Osteocyte (in vitro differentiated cells): ENCODE measurements around the gene PPDPF. TPM values are rescaled to one million over a fixed set of nuclear protein-coding genes. Genes with fewer than 3 reads are reported as not detected.
A peak's percentile ranks its signal among the peaks of the same experiment; 100 is the strongest.

Experiments used
- DNase-seq: peaks from one replicate; pipeline ENCODE4 v3.0.0; 2021; ENCODE audit warnings: mixed read lengths; ENCODE audit not compliant: unreplicated experiment; ENCODE audit errors: extremely low spot score
- H3K27ac Mint-ChIP-seq: one replicate; pipeline ENCODE4 v1.8.0; 2021; ENCODE audit warnings: mild to moderate bottlenecking, mixed read lengths; ENCODE audit not compliant: unreplicated experiment
- H3K27me3 Mint-ChIP-seq: one replicate; pipeline ENCODE4 v1.8.0; 2021; ENCODE audit warnings: mixed read lengths; ENCODE audit not compliant: unreplicated experiment
- H3K36me3 Mint-ChIP-seq: one replicate; pipeline ENCODE4 v1.8.0; 2021; ENCODE audit warnings: mixed read lengths; ENCODE audit not compliant: unreplicated experiment
- H3K4me1 Mint-ChIP-seq: one replicate; pipeline ENCODE4 v1.8.0; 2021; ENCODE audit warnings: mixed read lengths; ENCODE audit not compliant: unreplicated experiment
- H3K4me3 Mint-ChIP-seq: one replicate; pipeline ENCODE4 v1.8.0; 2021; ENCODE audit warnings: mild to moderate bottlenecking, moderate library complexity, mixed read lengths; ENCODE audit not compliant: unreplicated experiment
- H3K9me3 Mint-ChIP-seq: one replicate; pipeline ENCODE4 v1.8.0; 2021; ENCODE audit warnings: mixed read lengths; ENCODE audit not compliant: unreplicated experiment
- total RNA-seq: library from RNA; stranded (reverse); gene quantifications from 2 replicates; pipeline ENCODE4 v1.2.1, GENCODE V29; 2021
- TF ChIP-seq, protein P1 (sequence below): fragments of 200-600 bp; sonication (generic); IDR thresholded peaks from 2 replicates; pipeline ENCODE4 v1.5.0; 2021; ENCODE audit warnings: antibody characterized with exemption, mild to moderate bottlenecking, moderate library complexity

The PPDPF gene
- total RNA-seq, 1 donor from 2014 or later: 239 TPM

GRCh38 chr20:63495741-63496595 is 24.6 kb upstream of the PPDPF start:
- Mint-ChIP-seq H3K4me1 (peaks cover 2% of the 10 kb centered on the region), H3K27ac (no peak overlapping the region), H3K9me3 (no peaks in the 10 kb centered on the region), H3K36me3 (no peaks in the 10 kb centered on the region), H3K27me3 (no peaks in the 10 kb centered on the region), H3K4me3 (peak overlapping the region; percentile 60)
- DNase-seq: no peak
- TF ChIP-seq, protein P1, sequence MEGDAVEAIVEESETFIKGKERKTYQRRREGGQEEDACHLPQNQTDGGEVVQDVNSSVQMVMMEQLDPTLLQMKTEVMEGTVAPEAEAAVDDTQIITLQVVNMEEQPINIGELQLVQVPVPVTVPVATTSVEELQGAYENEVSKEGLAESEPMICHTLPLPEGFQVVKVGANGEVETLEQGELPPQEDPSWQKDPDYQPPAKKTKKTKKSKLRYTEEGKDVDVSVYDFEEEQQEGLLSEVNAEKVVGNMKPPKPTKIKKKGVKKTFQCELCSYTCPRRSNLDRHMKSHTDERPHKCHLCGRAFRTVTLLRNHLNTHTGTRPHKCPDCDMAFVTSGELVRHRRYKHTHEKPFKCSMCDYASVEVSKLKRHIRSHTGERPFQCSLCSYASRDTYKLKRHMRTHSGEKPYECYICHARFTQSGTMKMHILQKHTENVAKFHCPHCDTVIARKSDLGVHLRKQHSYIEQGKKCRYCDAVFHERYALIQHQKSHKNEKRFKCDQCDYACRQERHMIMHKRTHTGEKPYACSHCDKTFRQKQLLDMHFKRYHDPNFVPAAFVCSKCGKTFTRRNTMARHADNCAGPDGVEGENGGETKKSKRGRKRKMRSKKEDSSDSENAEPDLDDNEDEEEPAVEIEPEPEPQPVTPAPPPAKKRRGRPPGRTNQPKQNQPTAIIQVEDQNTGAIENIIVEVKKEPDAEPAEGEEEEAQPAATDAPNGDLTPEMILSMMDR: peak; percentile 97

DNA sequence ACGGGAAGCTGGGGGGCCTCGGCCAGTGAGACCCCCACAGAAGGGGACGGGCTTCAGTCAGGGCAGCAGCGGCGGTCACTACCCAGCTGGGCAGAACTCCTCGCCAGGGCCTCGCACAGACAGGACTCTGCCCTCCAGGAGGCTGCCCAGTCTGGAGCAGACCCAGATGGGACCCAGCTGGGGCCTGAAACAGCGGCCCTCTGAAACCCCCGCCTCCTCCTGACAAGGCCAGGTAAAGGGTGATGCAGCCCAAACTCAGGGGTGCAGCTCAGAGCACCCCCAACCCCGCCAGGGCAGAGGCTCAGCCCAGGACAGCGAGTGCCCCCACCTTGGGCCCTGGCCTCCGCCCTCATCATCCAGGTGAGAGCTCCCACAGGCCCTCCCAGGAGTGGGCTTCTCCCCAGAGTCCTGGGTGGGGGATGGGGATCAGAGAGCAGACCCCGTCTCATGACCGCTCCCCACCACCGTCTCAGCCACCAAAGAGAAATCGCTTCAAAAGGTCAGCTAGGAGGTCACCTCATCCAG is 23.9 kb upstream of the PPDPF start:
- no peak overlapping the region for H3K4me3 Mint-ChIP-seq
- peaks cover 2% of the 10 kb centered on the region for H3K27me3 Mint-ChIP-seq
- H3K36me3 Mint-ChIP-seq: no peaks in the 10 kb centered on the region
- DNase-seq: no peak
- no peaks in the 10 kb centered on the region for H3K9me3 Mint-ChIP-seq
- TF ChIP-seq, protein P1: no peak
- peaks cover 2% of the 10 kb centered on the region for H3K4me1 Mint-ChIP-seq
- no peak overlapping the region for H3K27ac Mint-ChIP-seq

- Mint-ChIP-seq H3K36me3 (no peaks in the 10 kb centered on the region), H3K4me3 (no peak overlapping the region), H3K27me3 (peaks cover 2% of the 10 kb centered on the region), H3K4me1 (peaks cover 2% of the 10 kb centered on the region), H3K9me3 (no peaks in the 10 kb centered on the region), H3K27ac (no peak overlapping the region)
- TF ChIP-seq, protein P1: no peak
- no peak for DNase-seq
Observed at GRCh38 chr20:63497138-63497945, 23.2 kb upstream of the PPDPF start.

GRCh38 chr20:63497946-63498935 is 22.3 kb upstream of the PPDPF start:
- H3K4me3 Mint-ChIP-seq: no peak overlapping the region
- peaks cover 2% of the 10 kb centered on the region for H3K27me3 Mint-ChIP-seq
- no peak overlapping the region for H3K27ac Mint-ChIP-seq
- no peaks in the 10 kb centered on the region for H3K36me3 Mint-ChIP-seq
- DNase-seq: no peak
- peaks cover 2% of the 10 kb centered on the region for H3K4me1 Mint-ChIP-seq
- no peaks in the 10 kb centered on the region for H3K9me3 Mint-ChIP-seq
- TF ChIP-seq, protein P1: no peak
